ENCODE results near the gene UNC45A.
"Not testable (repeated sequence)": the region's sequence is repeated elsewhere in the genome, so short reads cannot be mapped to it uniquely, and the experiment has no call there.

Gene UNC45A

GRCh38 chr15:90903733-90904536 is 31.1 kb upstream of the UNC45A start:
- DNase-seq, result no peak

DNA sequence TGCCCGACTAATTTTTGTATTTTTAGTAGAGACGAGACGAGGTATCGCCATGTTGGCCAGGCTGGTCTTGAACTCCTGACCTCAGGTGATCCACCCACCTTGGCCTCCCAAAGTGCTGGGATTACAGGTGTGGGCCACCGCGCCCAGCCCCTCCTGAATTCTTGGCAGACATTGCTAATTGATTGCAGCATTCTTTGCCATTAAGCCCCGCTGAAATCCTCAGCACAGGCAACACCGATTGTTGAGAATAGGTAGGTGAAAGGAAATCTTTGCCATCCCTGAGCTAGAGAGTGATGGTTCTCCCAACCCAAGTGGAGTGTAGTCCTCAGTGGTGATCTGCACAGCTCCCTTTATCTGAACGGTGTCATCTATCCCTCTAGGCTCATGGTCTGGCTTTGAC is 30.3 kb upstream of the UNC45A start:
- no peak for DNase-seq

DNA sequence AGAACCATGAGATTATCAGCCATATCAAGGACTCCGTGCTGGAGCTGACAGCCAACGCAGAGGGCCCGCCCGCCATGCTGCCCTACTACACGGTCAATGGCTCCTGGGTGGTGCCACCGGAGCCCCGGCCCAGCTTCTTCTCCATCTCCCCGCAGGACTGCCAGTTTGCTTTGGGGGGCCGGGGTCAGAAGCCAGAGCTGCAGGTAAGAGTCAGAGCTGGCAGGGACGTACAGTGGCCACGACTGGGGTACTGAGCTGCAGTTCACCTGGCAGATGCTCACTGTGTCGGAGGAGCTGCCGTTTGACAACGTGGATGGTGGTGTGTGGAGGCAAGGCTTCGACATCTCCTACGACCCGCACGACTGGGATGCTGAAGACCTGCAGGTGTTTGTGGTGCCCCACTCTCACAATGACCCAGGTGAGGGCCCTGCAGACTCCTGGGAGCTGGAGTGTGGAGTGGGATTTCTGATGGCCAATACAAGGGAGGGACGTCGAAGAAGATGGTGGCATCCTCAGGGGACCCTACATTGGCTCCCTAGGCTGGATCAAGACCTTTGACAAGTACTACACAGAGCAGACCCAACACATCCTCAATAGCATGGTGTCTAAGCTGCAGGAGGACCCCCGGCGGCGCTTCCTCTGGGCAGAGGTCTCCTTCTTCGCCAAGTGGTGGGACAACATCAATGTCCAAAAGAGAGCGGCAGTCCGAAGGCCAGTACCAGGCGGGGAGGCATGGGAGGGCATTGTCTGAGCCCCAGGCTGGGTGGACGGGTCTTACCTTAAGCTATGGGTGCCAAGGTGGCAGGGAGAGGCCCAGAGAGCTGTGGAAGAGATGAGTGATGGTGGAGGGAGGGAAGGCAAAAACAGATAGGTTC is 29.5 kb upstream of the UNC45A start:
- DNase-seq, result no peak

DNA sequence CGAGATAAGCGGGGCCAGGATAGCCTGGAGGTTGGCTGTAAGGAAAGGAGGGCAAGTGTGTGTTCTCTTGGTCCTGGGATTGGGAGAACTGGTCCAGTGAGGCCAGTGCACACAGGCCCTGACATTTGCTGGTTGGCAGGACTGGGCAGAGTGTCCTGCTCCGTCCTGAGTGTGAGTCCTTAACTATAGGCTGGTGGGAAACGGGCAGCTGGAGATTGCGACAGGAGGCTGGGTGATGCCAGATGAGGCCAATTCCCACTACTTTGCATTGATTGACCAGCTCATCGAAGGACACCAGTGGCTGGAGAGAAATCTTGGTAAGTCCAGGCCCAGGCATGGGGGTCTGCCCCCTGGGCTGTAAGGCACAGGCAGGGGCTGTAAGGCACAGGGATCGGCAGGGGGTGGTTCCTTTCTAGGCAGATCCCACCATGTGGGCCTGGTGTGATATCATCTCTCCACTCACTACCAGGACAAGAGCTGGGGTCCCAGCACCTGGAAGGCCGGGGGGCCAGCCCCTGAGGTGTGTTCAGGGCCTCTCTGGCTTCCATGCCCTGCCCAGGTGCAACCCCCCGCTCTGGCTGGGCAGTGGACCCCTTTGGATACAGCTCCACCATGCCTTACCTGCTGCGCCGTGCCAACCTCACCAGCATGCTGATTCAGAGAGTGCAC is 28.8 kb upstream of the UNC45A start:
- DNase-seq, result no peak

GRCh38 chr15:90907051-90907660 is 27.9 kb upstream of the UNC45A start:
- no peak for DNase-seq

DNA sequence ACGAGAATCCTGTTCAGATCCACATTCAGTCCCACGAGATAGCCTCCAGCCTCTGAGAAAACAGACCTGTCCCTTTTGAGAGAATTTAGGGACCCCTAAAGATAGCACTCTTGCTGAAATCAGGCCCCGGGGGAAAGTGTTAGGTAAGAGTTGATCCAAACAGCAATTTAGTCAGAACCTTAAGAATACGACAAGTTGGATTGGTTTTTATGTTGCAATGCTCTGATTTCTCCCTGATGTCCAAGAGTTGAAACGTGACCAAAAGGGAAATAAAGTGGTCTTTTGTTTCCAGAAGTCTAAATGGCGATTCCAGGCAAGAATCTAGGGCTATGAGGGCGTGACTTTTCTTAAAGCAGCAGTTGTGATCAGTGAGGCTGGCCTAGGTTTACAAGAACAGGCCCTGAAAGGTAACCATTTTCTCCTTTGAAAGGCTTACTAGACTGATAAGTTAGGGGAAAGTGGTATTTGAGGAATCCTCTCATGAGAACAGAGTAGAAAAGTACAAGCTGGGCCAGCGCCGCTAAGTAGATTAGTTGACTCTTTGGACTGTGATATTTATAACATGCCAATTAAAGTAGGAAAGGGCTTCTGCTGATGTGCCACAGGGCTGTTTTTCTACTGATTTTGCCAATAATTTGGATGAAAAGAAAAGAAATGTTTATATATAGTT is 27.1 kb upstream of the UNC45A start:
- no peak for DNase-seq

DNA sequence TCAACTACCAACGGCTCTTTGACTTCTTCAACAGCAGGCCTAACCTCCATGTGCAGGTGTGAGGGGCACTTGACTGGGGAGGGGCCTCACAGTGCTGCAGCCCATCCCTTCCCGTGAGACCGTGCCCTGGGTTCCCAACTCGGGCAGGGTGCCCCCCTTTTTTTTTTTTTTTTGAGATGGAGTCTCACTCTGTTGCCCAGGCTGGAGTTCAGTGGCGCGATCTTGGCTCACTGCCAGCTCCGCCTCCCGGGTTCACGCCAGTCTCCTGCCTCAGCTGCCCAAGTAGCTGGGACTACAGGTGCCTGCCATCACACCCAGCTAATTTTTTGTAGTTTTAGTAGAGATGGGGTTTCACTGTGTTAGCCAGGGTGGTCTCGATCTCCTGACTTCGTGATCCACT is 25.6 kb upstream of the UNC45A start:
- DNase-seq, result not testable (repeated sequence)

- no peak for DNase-seq
Observed at GRCh38 chr15:90909976-90910375, 25.1 kb upstream of the UNC45A start.

GRCh38 chr15:90910441-90911301 is 24.4 kb upstream of the UNC45A start:
- no peak for DNase-seq

GRCh38 chr15:90911302-90911623 is 23.8 kb upstream of the UNC45A start:
- no peak for DNase-seq

GRCh38 chr15:90911906-90912769 is 22.9 kb upstream of the UNC45A start:
- DNase-seq, result no peak

- no peak for DNase-seq
Observed at GRCh38 chr15:90912770-90913075, 22.4 kb upstream of the UNC45A start.

GRCh38 chr15:90913398-90913944 is 21.6 kb upstream of the UNC45A start:
- no peak for DNase-seq

GRCh38 chr15:90914305-90915080 is 20.6 kb upstream of the UNC45A start:
- no peak for DNase-seq

DNA sequence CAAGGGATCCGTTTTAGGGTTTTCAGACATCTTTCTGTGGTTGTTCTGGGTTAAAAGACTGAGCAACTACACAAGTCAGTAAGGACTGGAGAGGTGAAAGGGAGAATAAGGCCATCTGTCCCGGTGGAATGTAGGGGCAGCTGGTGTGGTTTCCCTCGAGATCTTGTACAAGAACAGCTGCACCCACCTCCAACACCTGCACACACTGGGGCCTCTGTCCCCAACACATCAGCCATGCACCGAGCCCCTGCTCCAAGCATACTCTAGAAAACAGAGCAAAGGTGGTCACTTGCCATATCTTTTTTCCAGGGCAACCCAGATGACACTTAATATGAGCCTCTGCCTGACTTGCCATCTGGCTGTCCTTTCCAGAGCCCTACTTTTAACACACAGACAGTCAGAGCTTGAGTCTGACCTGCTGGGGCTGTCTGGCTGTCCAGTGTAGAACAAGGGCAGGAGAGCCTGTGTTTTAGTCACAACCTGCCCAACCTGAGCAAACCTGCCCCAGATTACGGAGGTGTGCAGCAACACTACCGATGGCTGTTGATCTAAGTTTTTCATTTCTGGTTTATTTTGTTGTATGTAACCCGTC is 19.8 kb upstream of the UNC45A start:
- no peak for DNase-seq

DNA sequence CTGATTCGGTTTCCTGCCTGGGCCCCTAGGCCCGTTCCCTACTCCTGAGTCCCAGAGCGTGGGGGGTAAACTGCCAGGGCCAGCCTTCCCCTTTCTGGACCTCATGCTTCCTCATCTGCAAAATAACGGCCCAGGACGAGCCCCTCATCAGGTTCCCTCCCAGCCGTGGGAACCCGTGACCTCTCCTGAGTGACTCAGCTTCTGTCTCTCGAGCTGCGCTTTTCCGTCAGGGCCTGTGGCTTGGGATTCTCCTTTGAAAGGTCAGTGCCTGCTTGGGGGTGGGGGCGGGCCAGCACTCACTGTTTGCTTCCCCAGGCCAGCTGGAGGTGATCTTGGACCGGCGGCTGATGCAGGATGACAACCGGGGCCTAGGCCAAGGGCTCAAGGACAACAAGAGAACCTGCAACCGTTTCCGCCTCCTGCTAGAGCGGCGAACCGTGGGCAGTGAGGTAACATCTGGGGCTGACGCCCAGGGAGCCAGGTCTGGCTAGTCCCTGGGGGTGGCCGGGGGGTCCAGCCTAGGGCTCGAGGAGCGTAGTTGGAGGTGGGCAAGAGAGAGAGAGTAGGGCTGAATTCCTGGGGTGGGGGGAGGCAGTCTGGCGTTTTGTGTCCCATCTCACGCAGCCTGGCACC is 19.2 kb upstream of the UNC45A start:
- no peak for DNase-seq

DNA sequence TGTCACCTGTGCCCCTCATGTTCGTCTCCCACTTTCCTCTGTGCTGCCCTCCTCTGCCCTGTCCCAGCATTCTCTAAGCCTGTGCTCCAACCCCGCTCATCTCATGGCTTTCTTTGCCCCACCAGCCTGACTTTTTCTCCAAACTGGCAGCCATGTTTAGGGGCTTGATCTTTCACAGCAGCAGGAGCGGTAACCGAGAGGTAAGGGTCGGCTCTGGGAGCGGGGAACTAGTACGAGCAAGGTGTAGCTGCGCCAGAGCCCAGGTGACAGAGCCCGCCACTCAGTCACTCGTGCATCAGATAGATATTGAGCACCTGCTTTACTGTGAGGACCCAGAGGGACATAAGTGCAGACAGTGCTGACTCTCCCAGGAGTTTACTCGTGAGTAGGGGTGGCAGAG is 18.6 kb upstream of the UNC45A start:
- DNase-seq, result no peak

DNA sequence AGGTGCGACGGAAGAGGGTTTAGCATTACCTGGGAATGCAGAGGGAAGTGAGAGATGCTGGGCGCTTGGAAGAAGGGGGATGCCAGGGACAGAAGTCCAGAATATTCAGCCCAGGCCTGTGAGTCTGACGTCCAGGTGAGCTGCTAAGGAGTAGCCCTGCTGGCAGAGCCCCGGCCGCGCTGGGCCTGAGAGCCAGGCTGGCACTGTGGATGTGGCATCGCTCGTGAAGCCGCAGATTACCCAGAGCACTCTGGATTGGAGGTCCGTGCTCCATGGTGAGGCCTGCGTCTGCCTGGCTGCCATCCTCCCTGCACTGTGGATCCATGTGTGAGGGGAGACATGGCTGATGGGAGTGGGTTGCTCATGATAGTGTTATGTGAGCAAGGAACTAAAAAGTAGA is 17.5 kb upstream of the UNC45A start:
- DNase-seq, result no peak

Data from activated CD4-positive, alpha-beta T cell treated with anti-CD3 and anti-CD28 coated beads for 4 hours (primary cell).